Sigmoid colon (tissue), 4 donors: ENCODE results near the gene HOXB4.

Experiments used
- EP300 ChIP-seq, 4 donors: sonication (generic); formaldehyde crosslinking; IDR thresholded peaks; one replicate each; pipeline ENCODE4 v1.6.1; 2017; ENCODE audit warnings: antibody characterized with exemption in 4 of 4
- POLR2A ChIP-seq, 2 donors: fragments of 450-650 bp; IDR thresholded peaks; one replicate each; pipeline ENCODE4 v1.6.1; 2016; ENCODE audit warnings: antibody characterized with exemption in 2 of 2, mild to moderate bottlenecking in 2 of 2, moderate library complexity in 2 of 2
- POLR2AphosphoS5 ChIP-seq, 4 donors: sonication (generic); formaldehyde crosslinking; IDR thresholded peaks; one replicate each; pipeline ENCODE4 v1.6.1; 2017; ENCODE audit warnings: antibody characterized with exemption in 4 of 4
- TF ChIP-seq, protein P1 (sequence below), 4 experiments: fragments of 450-650 bp in 3 of 4; fragments of 200-600 bp in 1 of 4; IDR thresholded peaks; one replicate each; pipeline ENCODE4 v1.5.1; 2016 to 2019; ENCODE audit warnings: antibody characterized with exemption in 4 of 4, mild to moderate bottlenecking in 3 of 4, moderate library complexity in 2 of 4

DNA sequence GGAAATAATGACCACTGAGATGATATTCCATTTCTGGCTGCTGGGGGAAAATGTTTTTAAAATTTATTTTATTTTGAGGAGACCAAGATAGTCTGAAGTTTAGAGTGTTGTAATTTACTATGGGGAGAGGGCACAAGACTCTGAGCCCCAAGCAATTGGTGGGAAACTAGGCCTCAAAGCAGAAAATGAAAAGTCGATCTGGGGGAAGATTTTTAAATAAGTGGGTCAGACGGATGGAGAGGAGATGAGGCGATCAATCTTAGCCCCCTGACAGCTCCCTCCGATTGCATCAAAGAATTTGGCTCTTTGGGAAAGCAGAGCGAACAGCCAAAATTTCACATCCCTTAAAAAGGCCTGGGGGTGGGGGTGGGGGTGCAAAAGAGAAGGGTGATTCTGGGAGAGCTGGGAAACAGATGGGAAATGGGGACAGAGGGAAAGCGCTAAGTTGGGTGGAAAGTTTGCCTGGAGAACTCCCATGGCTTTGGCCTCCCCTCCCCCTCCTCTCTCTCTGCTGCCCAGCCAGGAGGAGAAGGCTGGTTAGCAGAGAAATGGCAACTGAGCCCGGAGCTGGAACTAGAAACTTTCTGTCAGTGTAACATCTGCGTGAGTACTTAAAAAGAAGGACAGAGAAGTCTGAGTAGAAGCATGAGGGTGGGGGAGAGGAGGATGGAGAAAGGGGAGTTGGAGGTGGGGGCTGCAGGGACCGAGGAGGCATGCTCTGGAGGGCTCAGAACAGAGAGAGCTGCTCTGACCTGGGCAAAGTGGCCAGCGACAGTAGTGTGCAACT lies 31.8 kb downstream of the HOXB4 start:
- TF ChIP-seq, protein P1, sequence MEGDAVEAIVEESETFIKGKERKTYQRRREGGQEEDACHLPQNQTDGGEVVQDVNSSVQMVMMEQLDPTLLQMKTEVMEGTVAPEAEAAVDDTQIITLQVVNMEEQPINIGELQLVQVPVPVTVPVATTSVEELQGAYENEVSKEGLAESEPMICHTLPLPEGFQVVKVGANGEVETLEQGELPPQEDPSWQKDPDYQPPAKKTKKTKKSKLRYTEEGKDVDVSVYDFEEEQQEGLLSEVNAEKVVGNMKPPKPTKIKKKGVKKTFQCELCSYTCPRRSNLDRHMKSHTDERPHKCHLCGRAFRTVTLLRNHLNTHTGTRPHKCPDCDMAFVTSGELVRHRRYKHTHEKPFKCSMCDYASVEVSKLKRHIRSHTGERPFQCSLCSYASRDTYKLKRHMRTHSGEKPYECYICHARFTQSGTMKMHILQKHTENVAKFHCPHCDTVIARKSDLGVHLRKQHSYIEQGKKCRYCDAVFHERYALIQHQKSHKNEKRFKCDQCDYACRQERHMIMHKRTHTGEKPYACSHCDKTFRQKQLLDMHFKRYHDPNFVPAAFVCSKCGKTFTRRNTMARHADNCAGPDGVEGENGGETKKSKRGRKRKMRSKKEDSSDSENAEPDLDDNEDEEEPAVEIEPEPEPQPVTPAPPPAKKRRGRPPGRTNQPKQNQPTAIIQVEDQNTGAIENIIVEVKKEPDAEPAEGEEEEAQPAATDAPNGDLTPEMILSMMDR (IDR thresholded peaks at IDR 0.05), result no peak
- TF ChIP-seq POLR2A (IDR thresholded peaks at IDR 0.05), result no peak
- TF ChIP-seq POLR2AphosphoS5 (IDR thresholded peaks at IDR 0.05), result no peak
- TF ChIP-seq EP300 (IDR thresholded peaks at IDR 0.05), result no peak
